RKO (cell line): ENCODE data around the gene SMCP.

Experiments used
- DNase-seq: peaks from one replicate; pipeline ENCODE4 v3.0.0-alpha.2; 2016; ENCODE audit warnings: low spot score

SMCP gene, protein sequence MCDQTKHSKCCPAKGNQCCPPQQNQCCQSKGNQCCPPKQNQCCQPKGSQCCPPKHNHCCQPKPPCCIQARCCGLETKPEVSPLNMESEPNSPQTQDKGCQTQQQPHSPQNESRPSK

DNA sequence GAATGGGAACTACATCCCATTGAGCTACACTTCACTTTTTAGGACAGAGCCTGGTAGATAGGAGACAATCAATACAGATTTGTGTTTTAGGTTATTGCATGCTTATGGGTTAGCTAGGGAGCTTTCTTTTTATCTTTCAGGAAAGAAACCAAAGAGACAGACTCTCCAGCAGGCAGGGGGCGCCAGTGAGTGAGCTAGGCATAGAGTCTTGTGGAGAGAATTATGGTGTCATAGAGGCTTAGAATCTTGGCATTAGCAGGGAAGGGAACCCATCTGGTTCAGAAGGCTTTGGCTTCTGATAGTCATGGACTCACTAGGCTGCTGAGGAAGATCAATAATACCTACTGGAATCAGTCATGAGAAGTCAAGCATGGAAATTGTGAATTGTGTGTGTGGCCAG, at the start of gene SMCP:
TSS of gene SMCP (plus strand) at position 281 of the 400 bp plus-strand sequence. CDS start 6,101 bp downstream, outside the sequence.
- no peak for DNase-seq

DNA sequence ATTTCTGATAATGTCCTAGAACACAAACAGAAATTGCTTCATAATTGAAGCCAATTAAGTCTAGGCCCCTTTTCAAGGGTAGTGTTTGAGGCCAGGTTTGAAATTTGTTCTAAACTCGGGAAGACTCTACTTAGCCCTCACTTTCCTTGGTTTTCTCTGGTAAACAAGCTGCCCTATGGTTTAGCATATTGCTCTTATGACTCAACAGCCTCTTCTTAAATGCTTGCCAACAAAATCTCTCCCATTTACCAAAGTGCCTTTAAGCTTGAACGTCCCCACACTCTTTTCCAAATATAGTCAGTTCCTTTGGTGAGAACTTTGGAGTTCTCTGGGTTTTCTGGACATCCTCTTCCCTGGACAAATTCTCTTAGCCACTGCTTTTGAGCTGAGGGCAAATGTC, 41.3 kb upstream of the SMCP start:
- DNase-seq: no peak

DNA sequence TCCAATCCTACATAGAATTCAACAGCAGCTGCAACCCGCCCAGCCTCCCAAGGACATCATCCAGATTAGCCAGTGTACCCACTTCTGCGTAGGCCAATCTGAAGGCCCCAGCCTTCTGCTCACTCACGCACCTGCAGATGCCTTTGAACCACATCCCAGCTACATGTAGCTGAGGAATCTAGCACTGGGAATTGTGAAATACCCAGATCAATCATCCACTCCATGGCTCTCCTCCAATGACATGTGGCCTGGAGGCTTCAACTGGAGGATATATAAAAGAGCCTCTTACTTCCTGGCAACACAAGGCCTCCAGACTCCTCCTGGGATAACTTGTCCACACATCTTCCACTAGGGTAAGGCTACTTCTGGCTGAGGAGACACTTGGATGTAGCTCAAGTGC, 35.6 kb upstream of the SMCP start, which contains the start of gene LCE6A:
TSS of gene LCE6A (plus strand) at position 301 of the 400 bp plus-strand sequence. CDS start 665 bp downstream, outside the sequence.
- no peak for DNase-seq

DNA sequence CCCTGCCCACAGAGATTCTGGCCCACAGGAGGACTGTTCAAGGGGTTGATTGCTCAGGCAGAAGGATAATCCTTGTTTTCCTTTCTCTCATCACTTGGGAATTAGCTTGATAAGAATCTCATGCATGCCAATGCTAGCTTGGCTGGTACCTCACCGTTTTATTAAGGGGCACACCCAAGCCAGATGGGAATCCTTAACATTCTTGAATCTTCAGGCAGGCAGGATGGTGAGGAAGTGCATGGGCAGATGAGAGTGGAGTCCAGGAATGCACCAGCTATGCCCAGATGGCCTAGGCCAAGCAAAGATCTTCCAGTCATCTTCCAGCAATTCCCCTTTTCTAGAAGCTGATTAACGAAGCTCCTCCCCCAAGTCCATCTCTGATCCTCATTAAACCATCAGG, 22.5 kb upstream of the SMCP start:
- no peak for DNase-seq

DNA sequence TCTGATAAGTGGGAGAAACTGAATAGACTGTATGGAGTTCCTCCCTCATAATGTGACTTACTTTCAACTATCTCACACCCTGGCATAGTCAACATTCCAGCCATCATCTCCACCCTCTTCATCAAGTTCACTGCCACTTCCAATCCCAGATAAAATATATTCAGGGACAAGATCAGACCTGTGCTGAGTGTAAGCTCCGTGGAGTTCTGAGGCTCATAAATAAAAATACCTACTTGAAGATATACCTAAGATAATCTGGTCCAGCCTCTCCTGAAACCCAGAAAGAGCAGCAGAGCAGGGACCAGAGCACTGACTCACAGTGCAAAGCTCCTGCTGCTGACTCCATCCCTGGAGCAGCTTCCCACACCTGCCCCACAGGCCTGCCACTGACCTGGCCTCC, 20.1 kb upstream of the SMCP start:
- no peak for DNase-seq

DNA sequence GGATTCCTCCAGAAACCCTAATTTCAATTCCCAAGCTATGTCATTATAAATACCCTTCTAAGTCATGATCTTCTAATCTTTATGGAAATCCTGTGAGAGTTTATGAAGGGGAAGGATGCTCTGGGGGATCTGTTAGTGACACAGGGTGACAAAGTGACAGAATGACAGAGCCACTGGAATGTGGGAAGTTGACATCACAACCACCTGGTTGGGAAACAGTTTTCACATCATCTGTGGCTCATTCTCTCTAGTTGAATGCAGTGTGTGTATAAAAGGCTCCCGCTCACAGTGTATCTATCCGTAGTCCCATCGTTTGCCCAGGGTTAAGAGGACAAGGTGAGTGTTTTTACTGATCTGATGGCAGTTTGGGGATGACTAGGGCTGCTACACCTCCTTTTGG, 18.4 kb upstream of the SMCP start, which contains the start of gene LCE7A:
TSS of gene LCE7A (plus strand) at position 301 of the 400 bp plus-strand sequence. CDS start 702 bp downstream, outside the sequence.
- no peak for DNase-seq

DNA sequence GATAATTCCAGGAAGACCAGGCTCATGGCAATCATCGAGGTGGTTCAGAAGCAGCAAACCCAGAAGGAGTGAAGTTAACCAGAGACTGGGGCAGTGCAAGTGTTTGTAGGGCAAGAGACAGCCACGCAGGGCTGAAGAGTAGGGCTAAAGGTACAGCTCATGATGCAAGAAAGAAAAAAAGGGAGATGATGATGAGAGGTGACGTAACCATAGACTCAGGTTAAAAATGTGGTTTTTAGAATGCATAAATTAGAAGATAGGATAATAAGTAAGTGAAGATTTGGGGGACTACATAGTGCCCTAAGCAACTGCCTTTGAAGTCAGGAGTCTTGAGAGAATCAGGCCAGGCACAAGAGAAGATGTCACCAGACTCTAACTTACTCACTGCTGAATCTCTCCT, 18.0 kb upstream of the SMCP start:
- no peak for DNase-seq

DNA sequence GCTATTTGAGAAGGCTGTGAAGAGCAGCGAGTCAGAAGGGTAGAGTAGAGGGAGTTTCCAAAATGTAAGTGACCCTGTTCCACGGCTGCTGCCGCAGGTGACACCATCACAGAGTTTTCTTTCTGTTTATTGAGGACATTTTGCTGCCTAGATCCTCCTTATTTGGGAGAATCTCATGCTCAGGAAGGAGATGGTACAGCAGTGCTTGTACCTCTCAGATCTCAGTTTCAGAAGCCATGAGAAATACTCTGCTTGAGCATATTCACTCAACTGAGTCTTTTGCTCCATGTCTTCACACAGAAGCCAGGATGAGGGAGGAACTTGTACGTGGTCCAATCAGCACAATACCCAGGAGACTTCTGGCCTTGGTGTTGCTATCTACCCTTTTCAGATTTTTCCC, 16.7 kb upstream of the SMCP start:
- DNase-seq: no peak

DNA sequence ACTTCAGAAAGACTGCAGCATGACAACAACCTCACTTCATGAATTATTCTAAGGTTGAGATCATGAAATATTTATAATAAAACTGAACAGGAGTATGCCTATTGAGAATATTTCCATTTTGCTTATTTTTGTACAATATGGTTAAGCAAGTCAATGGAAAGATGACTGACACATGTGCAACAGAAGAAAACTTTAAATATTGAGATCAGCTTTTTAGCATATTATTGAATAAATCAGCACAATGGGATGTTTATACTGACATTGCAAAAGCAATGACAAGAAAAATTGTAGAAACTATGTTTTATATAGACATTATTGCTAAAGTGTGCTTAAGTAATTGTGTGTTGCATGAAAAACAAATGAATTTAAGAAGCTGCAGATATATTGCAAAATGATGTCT, 13.7 kb upstream of the SMCP start:
- DNase-seq: no peak

DNA sequence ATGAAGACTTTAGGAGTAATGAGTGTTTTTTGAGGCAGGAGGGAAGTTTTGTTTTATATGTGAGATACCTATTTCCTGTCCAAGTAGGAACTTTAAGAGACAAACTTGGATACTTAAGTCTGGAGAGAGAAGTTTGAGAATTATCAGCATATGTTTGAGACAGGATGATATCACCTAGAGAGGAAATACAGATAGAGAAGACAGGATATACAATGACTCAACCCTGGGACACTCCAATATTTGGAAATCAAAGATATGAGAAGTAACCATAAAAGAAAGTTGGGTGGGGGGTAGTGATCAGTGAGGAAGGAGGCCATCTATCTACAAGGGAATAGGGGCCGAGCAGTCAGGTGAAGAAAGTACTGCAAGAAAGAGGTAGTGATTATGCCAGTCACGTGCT, 11.8 kb upstream of the SMCP start:
- no peak for DNase-seq

DNA sequence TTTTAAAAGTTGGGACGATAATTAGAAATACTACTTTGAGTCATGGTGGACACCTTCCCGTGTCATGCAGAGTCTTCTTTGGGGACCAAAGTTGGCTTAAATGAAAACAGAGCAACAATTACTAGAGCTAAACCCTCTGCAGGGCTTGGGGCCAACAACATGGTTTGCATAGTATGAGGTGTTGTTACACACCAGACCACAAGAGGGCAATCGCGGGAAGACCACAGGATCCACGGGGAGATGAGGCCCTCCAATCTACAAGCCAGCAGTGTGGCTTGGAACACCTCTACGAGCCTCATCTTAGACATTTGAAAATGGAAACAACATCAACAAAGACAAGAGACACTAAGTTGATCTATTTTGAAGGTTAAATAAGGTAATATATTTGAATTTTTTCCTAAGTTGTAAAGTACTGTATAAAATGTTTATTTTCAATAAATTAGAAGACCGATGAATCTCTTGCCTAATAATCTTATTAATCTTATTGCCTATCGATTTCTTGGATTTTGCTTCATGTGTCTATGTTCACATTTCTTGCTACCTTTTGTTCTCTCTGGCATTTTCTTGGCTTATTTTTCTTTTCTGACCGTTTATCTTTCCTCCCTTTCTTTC, 8.2 kb upstream of the SMCP start:
- DNase-seq: peak; percentile 67

DNA sequence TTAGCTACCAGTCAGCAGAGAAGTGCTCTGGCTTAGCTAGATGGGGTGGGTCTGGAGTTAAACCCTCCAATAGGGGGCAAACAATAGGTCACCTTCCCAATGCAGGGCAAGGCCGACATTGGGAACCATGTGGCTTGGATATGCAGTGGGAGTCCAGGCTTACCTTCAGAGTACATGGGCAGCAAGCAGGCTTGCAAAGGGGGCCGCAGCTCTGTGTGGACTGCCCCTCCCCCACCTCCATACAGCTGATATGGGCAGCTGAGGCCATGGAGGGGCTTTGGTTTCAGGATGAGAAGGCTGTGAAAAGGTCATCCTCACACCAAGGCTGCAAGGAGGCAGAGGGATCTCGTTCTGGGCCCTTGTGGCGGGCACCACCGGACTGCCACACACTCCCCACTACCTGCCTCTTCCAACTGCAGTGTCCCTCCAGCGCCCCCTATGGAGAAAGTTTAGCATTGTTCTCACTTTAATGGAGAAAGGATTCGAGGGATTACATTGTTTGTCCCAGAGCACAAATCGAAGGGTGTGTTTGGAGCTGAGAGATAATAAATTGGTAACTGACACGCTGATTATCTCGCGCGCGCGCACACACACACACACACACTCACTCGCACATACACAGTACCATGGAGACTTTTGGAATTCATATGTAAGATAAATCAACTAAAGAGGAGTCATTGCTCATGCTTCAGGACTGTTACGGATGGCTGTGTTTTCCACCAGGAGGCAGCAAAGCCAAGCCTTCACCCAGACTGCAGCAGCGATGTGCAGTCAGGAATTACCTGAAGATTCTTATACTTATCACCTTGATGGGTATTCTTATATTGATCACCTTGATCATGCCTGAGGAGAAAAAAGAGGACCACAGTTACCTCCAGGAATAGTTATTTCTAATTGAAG, 7.0 kb upstream of the SMCP start:
- DNase-seq: peak; percentile 21

DNA sequence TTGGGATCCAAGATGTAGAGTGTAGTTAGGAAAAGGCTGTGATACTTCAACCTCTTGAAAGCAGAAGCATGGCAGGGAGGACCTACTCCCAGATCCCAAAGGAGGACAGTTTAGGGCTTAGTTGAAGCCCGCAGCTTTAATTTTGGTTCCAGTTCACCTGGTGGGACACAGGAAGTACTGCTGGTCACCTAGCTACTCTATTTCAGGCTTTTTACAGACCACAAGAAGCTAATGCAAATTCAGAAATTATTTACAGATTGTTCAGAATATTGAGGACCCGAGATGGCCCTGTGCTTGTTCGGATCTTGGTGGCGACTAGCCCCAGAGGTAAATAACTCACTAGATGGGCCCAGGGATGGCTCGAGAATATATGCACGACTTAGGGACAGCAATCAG, 6.4 kb upstream of the SMCP start:
- no peak for DNase-seq

DNA sequence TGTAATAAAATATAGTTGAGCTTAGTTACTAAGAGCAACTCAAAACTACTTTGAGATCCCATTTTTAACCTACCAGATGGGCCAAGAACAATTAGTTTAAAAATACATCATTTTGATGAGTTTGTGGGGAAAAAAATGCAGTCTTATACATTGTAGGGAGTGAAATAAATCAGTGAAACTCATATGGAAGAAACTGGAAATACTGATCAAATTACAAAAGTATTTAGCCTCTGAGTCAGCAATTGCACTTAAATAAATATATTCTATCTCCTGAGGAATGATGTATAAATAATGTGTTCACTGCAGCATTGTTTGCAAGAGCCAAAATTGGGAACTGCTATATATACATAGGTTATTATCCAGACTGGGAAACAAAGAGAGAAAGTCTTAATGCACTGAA, 4.6 kb upstream of the SMCP start:
- no peak for DNase-seq

DNA sequence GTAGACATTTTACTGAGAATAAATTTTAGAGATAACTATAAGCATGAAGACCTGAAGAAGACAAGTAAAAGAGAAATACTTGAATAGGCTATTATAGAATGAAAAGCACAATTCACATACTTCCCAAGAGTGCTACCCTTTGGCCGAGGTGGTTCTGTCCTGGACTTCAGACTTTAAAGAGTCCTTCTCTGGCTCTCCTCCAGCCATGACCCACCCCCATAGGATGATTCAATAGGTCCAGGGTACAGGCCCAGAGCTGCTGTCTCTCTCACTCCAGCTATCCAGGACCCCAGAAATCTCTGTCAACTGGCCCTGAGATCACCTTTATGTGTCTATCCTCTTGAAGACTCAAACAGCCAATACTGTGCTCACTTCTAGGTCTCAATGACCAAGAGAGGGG, 1.3 kb upstream of the SMCP start:
- DNase-seq: no peak

DNA sequence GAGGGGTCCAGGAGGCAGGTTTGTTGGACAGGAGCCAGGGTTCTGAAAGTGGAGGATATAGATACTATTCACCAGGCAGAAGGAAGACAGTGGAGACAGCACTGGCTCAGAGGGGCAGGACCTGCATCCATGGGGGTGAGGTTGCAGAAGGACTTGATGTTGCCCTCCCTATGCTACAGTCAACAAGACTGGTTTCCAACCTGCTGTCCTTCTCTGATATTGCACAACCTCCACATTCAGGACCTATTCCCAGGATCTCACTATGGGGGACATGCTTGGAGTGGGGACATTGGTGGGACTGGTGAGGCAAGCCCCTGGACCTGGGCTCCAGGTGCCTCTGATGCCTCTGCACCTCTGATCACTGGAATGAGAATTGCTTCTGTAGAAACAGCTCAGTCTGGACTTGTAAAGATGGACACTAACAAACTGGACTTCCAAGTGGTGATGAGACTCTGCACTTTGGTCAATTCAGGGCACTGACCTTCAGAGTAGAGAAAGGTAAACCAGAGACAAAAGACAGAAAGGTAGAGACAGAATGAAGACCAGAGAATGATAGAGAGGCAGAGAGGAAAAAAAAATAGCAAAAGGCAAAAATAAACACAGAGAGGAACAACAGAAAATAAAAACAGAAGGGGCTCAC, 1.6 kb downstream of the SMCP start:
- no peak for DNase-seq

DNA sequence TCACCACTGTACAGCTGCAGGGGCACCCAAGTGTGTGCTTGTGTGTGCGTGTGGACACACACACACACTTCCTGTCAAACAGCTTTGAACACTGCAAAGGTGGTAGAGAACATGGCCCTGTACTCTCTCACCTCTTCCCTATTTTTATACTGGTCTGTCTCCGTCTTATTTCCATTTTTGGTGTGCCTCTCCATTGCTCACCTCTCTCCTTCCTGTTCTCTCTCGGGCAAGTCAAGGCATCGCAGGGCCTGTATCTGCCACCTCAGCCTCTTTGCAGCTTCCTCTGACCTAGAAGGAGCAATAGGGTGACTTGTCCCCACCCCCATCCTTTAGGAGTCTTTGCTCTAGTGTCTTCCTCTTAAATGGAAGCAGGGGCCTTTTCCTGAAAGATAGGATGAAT, 2.2 kb downstream of the SMCP start:
- DNase-seq: no peak

DNA sequence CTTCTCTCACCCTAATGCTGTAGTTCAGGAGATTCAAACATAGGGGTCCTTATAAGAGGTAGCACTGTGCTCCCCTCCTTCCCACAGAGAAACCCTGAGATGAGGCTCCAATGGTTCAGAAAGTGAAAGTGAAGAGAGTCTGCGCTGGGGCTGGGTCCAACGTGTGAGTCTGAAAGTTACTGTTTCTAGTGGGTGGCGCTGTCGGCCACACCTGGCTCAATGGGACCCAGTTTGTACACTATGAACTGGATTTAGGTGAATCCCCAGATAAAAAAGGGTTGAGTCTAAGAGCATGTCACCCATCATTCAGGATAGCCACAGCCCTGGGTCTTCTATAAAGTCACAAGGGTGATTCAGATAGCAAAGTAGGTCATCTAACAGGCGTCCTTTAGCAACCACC, 2.8 kb downstream of the SMCP start:
- no peak for DNase-seq

DNA sequence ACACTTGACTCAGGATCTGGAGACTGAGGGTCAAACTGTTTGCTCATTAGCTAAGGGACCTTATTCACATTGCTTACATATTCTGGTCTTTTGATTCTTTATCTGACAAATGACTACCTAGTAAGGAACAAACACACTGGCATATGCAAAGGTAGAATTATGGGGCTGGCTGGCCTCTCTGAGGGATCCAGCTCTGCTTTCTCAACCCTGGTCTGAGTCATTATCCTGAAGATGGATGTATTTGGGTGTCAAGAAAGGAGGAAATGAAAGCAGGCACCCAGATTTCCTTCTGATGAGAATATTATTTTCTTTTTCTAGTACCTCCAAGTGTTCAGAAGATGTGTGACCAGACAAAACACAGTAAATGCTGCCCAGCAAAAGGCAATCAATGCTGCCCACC, 6.0 kb downstream of the SMCP start:
- DNase-seq: no peak

DNA sequence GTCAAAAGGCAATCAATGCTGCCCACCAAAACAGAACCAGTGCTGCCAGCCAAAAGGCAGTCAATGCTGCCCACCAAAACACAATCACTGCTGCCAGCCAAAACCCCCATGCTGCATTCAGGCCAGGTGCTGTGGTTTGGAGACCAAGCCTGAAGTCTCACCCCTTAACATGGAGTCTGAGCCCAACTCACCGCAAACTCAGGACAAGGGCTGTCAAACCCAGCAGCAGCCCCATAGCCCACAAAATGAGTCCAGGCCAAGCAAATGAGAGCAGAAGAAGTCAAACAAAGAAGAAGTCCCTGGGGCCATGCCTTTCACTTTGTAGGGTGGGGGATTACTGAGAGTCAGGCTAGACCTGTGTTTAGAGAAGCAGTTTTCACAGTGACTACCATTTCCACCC, 6.4 kb downstream of the SMCP start:
- DNase-seq: no peak

DNA sequence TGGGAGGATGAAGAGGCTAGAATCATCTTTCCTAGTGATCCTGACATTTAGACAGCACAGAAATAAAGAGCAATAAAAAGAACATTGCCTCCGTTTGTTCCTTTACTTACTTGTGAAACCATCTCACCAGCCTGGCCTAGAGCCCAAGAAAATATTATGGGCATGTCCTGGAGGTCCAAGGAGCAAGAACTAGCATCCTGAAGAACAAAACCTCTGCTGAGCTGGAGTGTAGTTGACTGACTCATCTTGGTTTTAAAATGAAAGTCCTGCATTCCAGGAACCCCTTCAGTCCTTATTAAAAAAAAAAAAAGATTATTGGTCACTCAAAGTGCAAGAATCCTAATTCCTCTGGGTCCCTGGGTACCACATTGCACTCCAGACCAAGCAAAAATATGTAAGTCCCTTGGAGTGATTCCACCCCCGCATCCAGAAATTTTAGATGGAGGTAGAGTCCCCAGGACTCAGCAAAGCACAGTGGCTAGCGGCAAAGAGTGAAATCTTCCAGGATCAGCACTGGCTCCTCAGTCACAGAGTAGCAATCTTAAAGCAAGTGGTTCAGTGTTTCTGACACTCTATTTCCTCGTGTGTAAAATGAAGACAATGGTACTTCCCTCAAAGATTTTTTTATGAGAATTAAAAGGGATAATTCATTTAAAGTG, 7.0 kb downstream of the SMCP start:
- no peak for DNase-seq

DNA sequence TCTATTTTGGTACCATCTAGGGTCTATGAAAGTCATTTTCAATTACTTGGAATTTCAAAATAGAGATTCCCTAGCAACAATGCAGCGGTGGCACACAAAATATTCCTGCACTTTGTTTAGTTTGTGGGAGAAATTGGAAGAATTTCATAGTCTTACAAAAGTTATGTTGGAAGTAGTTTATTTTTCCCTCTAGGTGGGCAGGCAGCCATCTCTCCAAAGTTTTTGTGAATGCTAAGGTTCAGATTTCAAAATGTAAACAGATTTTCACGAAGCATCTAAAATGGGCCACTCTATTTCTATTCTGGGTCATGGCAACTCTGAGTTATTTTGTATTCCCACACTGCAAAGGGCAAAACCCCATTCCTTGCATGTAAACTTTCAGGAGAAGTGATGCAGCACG, 8.0 kb downstream of the SMCP start:
- DNase-seq: no peak
